Endothelial cell of umbilical vein (primary cell): ENCODE measurements around the gene BORA. TPM values are rescaled to one million over a fixed set of nuclear protein-coding genes. Genes with fewer than 3 reads are reported as not detected.
A peak's percentile ranks its signal among the peaks of the same experiment; 100 is the strongest.
"Not testable (repeated sequence)": the region's sequence is repeated elsewhere in the genome, so short reads cannot be mapped to it uniquely, and the experiment has no call there.

Experiments
- BruUV-seq: library from RNA; stranded (reverse); fragments of 400-500 nt; replicated peaks from 2 replicates; lab custom pipeline; 2021; lab: Mats Ljungman, UMichigan
- CTCF ChIA-PET: fragments of 300-600, 350-600 bp; sonication (Branson Sonifier 250); formaldehyde crosslinking; loops from one replicate; lab custom pipeline; 2021; ENCODE audit warnings: antibody characterized with exemption, inconsistent platforms; lab: Charles Lee
- POLR2A ChIA-PET: fragments of 300-600, 350-600 bp; sonication (Branson Sonifier 250); formaldehyde crosslinking; loops from one replicate; lab custom pipeline; 2021; ENCODE audit warnings: antibody characterized with exemption, inconsistent platforms; lab: Charles Lee
- DNase-seq: peaks from one replicate; pipeline ENCODE4 v3.0.0-alpha.2; 2011; ENCODE audit warnings: low read depth, low spot score
- FAIRE-seq: peaks from 2 replicates; lab custom pipeline; 2011; peaks lifted over from hg19 to GRCh38; lab: Jason Lieb, UNC
- H2AFZ ChIP-seq: 2 replicates; pipeline ENCODE4 v1.6.0; 2012; ENCODE audit warnings: low read depth, low read length, control low read depth, inconsistent platforms
- H3K27ac ChIP-seq: 2 replicates; pipeline ENCODE4 v1.5.1; 2011; ENCODE audit warnings: low read depth, mild to moderate bottlenecking, control low read depth, low read length, moderate library complexity; ENCODE audit not compliant: insufficient read depth
- H3K27me3 ChIP-seq, 2 experiments: 2 replicates each; pipeline versions ENCODE4 v1.6.0 to v1.6.1; 2011; ENCODE audit warnings: low read length in 2 of 2, mixed read lengths in 1 of 2; ENCODE audit not compliant: control insufficient read depth in 2 of 2, insufficient read depth in 2 of 2
- H3K36me3 ChIP-seq, 2 experiments: 2 replicates in 1 of 2; 3 replicates in 1 of 2; pipeline ENCODE4 v1.5.1; 2011; ENCODE audit warnings: low read length in 2 of 2, mild to moderate bottlenecking in 1 of 2, moderate library complexity in 1 of 2; ENCODE audit not compliant: control insufficient read depth in 2 of 2, insufficient read depth in 2 of 2; ENCODE audit errors: extremely low read depth in 1 of 2
- H3K4me1 ChIP-seq: 3 replicates; pipeline ENCODE4 v1.5.1; 2011; ENCODE audit warnings: mild to moderate bottlenecking, low read length; ENCODE audit not compliant: control insufficient read depth, insufficient read depth; ENCODE audit errors: extremely low read depth
- H3K4me2 ChIP-seq: 2 replicates; pipeline ENCODE4 v1.6.1; 2011; ENCODE audit warnings: low read length, control low read depth, mixed read lengths; ENCODE audit not compliant: insufficient read depth
- H3K4me3 ChIP-seq, 3 experiments: fragments of 200-600 bp in 1 of 3; sonication (generic), shearing (Covaris generic) in 1 of 3; replicated peaks in 1 of 3; 2 replicates each; pipeline ENCODE4 v1.5.1; 2011 to 2016; ENCODE audit warnings: control low read depth in 3 of 3, low read length in 3 of 3, mild to moderate bottlenecking in 2 of 3, inconsistent platforms in 1 of 3, low read depth in 1 of 3, moderate library complexity in 1 of 3; ENCODE audit not compliant: insufficient read depth in 1 of 3
- H3K79me2 ChIP-seq: 2 replicates; pipeline ENCODE4 v1.6.0; 2012; ENCODE audit warnings: low read length, inconsistent platforms; ENCODE audit not compliant: control insufficient read depth, insufficient read depth
- H3K9ac ChIP-seq: replicated peaks from 2 replicates; pipeline ENCODE3; 2011; ENCODE audit warnings: low read length, control low read depth; ENCODE audit not compliant: insufficient read depth; ENCODE audit errors: extremely low read depth
- H3K9me1 ChIP-seq: replicated peaks from 3 replicates; pipeline ENCODE4 v1.6.0; 2011; ENCODE audit warnings: mild to moderate bottlenecking, low read length; ENCODE audit not compliant: control insufficient read depth, insufficient read depth; ENCODE audit errors: extremely low read depth
- H3K9me3 ChIP-seq: replicated peaks from 2 replicates; pipeline ENCODE4 v1.5.1; 2012; ENCODE audit warnings: low read length, inconsistent platforms; ENCODE audit not compliant: control insufficient read depth, insufficient read depth
- H4K20me1 ChIP-seq: replicated peaks from 2 replicates; pipeline ENCODE3; 2011; ENCODE audit warnings: mild to moderate bottlenecking, low read length; ENCODE audit not compliant: control insufficient read depth, insufficient read depth; ENCODE audit errors: extremely low read depth
- CTCF ChIP-seq, 2 donors: IDR thresholded peaks; 1 replicate in 1 of 2; 2 replicates in 1 of 2; pipeline ENCODE4 v1.5.1; 2011; ENCODE audit warnings: low read length in 2 of 2, mild to moderate bottlenecking in 2 of 2, moderate library complexity in 2 of 2, control low read depth in 1 of 2, inconsistent platforms in 1 of 2, low read depth in 1 of 2; ENCODE audit not compliant: insufficient read depth in 1 of 2; ENCODE audit errors: extremely low read depth in 1 of 2
- EZH2 ChIP-seq: IDR thresholded peaks from 2 replicates; pipeline ENCODE4 v1.6.1; 2012; ENCODE audit warnings: borderline replicate concordance, low read depth, mild to moderate bottlenecking, moderate library complexity, low read length, inconsistent platforms; ENCODE audit not compliant: severe bottlenecking
- FOS ChIP-seq: IDR thresholded peaks from 2 replicates; pipeline ENCODE4 v1.6.1; 2011; ENCODE audit warnings: mild to moderate bottlenecking, low read length, moderate library complexity, borderline replicate concordance; ENCODE audit not compliant: insufficient read depth
- GATA2 ChIP-seq: IDR thresholded peaks from 2 replicates; pipeline ENCODE4 v1.7.0; 2011; ENCODE audit warnings: low read depth, mild to moderate bottlenecking, moderate library complexity, mixed read lengths, low read length; ENCODE audit not compliant: insufficient read length, insufficient read depth
- JUN ChIP-seq: IDR thresholded peaks from 2 replicates; pipeline ENCODE4 v1.6.1; 2011; ENCODE audit warnings: borderline replicate concordance, low read depth; ENCODE audit not compliant: insufficient read length, insufficient read depth
- MYC ChIP-seq: IDR thresholded peaks from one replicate; pipeline ENCODE4 v1.6.1; 2011; ENCODE audit warnings: mild to moderate bottlenecking, low read depth, low read length
- POLR2A ChIP-seq: IDR thresholded peaks from 2 replicates; pipeline ENCODE4 v1.6.1; 2012; ENCODE audit warnings: low read depth, mild to moderate bottlenecking, control low read depth, low read length
- POLR2AphosphoS5 ChIP-seq: IDR thresholded peaks from 2 replicates; pipeline ENCODE4 v1.6.1; 2012; ENCODE audit warnings: low read depth, mild to moderate bottlenecking, control low read depth, low read length, moderate library complexity; ENCODE audit not compliant: insufficient read depth
- dilution Hi-C: fragments of 300-500 bp; cut with MboI; formaldehyde crosslinking; loops from one replicate; pipeline ENCODE4 v1.15.0; 2019; ENCODE audit warnings: low sequenced_read_pairs; ENCODE audit not compliant: extremely low pct_ligation_motif_present
- intact Hi-C: fragments of 100-400 bp; cut with micrococcal nuclease; formaldehyde crosslinking; loops from one replicate; pipeline ENCODE4 v1.10.0; 2022
- polyA plus RNA-seq, 4 experiments: library from polyadenylated mRNA; depleted of rRNA in 3 of 4; stranded (reverse) in 3 of 4; unstranded in 1 of 4; fragments of >200 nt; gene quantifications; 2 replicates each; pipeline versions ENCODE4 v1.2.1 to v1.2.3, GENCODE V29; 2011 to 2012; ENCODE audit warnings: missing spikeins in 1 of 4
- total RNA-seq: library from RNA; stranded (reverse); gene quantifications from 2 replicates; pipeline ENCODE4 v1.2.3, GENCODE V29; 2021
- TF ChIP-seq, protein P1 (sequence below): IDR thresholded peaks from 2 replicates; pipeline ENCODE4 v1.6.1; 2011; ENCODE audit not compliant: insufficient read depth, insufficient read length

The BORA gene
- total and polyA plus RNA-seq, 2 donors (not counting 3 experiments of a cell fraction or from before 2014, with no cell fraction given) = 3.2 to 11.2 TPM

- FAIRE-seq (peak; percentile 82), DNase-seq (peak; percentile 84)
- intact Hi-C loops = no loop called here
- peaks cover 9% of the 10 kb centered on the region for H3K4me1 ChIP-seq
- H3K4me3 ChIP-seq = no peak overlapping the region
- dilution Hi-C loops = no loop called here
- no peaks in the 10 kb centered on the region for H4K20me1 ChIP-seq
- H3K27ac ChIP-seq = peak overlapping the region; percentile 37
- no peak overlapping the region for H3K9ac ChIP-seq
- TF ChIP-seq POLR2AphosphoS5 = no peak
- TF ChIP-seq FOS = no peak
- TF ChIP-seq, protein P1, sequence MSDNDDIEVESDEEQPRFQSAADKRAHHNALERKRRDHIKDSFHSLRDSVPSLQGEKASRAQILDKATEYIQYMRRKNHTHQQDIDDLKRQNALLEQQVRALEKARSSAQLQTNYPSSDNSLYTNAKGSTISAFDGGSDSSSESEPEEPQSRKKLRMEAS = no peak
- no peak for TF ChIP-seq EZH2
- TF ChIP-seq JUN = no peak
- no peak for TF ChIP-seq MYC
- TF ChIP-seq GATA2 = no peak
- TF ChIP-seq POLR2A = no peak
- no peak for TF ChIP-seq CTCF (IDR thresholded peaks at IDR 0.05; ENCODE audit: extremely low read depth in 1 of 2, insufficient read depth in 1 of 2, low read depth in 1 of 2, low read length in 2 of 2)
- BruUV-seq = no TSS peak
- H3K79me2 ChIP-seq = peaks cover 79% of the 10 kb centered on the region
- no peak overlapping the region for H2AFZ ChIP-seq
- no peak overlapping the region for H3K4me2 ChIP-seq
- H3K9me1 ChIP-seq = no peaks in the 10 kb centered on the region
- CTCF ChIA-PET = no interaction called here
- H3K9me3 ChIP-seq = no peaks in the 10 kb centered on the region
- H3K36me3 ChIP-seq = peaks cover 4 to 7% of the 10 kb centered on the region in 2 experiments
- no peaks in the 10 kb centered on the region for H3K27me3 ChIP-seq
- POLR2A ChIA-PET = interaction anchor here (0.6 kb wide), 1 partner anchor 818 kb away, joined by 3 read pairs; no protein-coding TSS in a partner anchor
These were observed 10.9 kb upstream of the BORA start for GRCh38 chr13:72716776-72717175.

- H3K9me3 ChIP-seq, H4K20me1 ChIP-seq, dilution Hi-C loops, H3K36me3 ChIP-seq, FAIRE-seq, POLR2A ChIA-PET, H3K9me1 ChIP-seq, CTCF ChIA-PET, H2AFZ ChIP-seq, BruUV-seq, H3K9ac ChIP-seq, DNase-seq, H3K27me3 ChIP-seq, H3K27ac ChIP-seq: not testable (repeated sequence)
- intact Hi-C loops = loop anchor here (2.0 kb wide), 1 partner anchor 73 kb away; no protein-coding TSS in a partner anchor
- Histone ChIP-seq H3K4me1 (peaks cover 24% of the 10 kb centered on the region), H3K4me3 (peak overlapping the region in 1 of 3 experiments; percentile 76), H3K79me2 (peaks cover 88% of the 10 kb centered on the region), H3K4me2 (peak overlapping the region; percentile 94)
These were observed 1.5 kb upstream of the BORA start for GRCh38 chr13:72726185-72726584.
